Measurements from ENCODE around the gene FGF2. TPM values are rescaled to one million over a fixed set of nuclear protein-coding genes. Genes with fewer than 3 reads are reported as not detected.

FGF2 gene
- polyA plus RNA-seq, 1 of the 3 experiments (the other 2 are of a cell fraction), result 11.1 TPM

GRCh38 chr4:122777846-122778673 is 48.6 kb upstream of the FGF2 start (continued):
- TF ChIP-seq, protein P1, sequence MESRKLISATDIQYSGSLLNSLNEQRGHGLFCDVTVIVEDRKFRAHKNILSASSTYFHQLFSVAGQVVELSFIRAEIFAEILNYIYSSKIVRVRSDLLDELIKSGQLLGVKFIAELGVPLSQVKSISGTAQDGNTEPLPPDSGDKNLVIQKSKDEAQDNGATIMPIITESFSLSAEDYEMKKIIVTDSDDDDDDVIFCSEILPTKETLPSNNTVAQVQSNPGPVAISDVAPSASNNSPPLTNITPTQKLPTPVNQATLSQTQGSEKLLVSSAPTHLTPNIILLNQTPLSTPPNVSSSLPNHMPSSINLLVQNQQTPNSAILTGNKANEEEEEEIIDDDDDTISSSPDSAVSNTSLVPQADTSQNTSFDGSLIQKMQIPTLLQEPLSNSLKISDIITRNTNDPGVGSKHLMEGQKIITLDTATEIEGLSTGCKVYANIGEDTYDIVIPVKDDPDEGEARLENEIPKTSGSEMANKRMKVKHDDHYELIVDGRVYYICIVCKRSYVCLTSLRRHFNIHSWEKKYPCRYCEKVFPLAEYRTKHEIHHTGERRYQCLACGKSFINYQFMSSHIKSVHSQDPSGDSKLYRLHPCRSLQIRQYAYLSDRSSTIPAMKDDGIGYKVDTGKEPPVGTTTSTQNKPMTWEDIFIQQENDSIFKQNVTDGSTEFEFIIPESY (IDR thresholded peaks at IDR 0.05; ENCODE audit: borderline replicate concordance, low read depth), result no peak
- TF ChIP-seq NRF1 (IDR thresholded peaks at IDR 0.05; ENCODE audit: low read depth, low read length) (no peak), TEAD4 (IDR thresholded peaks at IDR 0.05; ENCODE audit: borderline replicate concordance, insufficient read depth) (peak; percentile 53; the same call in 1 of the 2 replicates), FOXJ3 (CRISPR knock-in tag; IDR thresholded peaks at IDR 0.05) (no peak), RFX5 (IDR thresholded peaks at IDR 0.05; ENCODE audit: low read length) (no peak), RCOR1 (IDR thresholded peaks at IDR 0.05; ENCODE audit: low read length) (no peak), FOSL2 (IDR thresholded peaks at IDR 0.05; ENCODE audit: borderline replicate concordance, low read depth) (peak; percentile 48; the same call in 1 of the 2 replicates), EZH2phosphoT487 (IDR thresholded peaks at IDR 0.05; ENCODE audit: borderline replicate concordance, low read depth) (no peak), RAD21 (IDR thresholded peaks at IDR 0.05; ENCODE audit: low read length) (no peak)
- TF ChIP-seq, protein P2, sequence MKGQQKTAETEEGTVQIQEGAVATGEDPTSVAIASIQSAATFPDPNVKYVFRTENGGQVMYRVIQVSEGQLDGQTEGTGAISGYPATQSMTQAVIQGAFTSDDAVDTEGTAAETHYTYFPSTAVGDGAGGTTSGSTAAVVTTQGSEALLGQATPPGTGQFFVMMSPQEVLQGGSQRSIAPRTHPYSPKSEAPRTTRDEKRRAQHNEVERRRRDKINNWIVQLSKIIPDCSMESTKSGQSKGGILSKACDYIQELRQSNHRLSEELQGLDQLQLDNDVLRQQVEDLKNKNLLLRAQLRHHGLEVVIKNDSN (IDR thresholded peaks at IDR 0.05; ENCODE audit: borderline replicate concordance, low read depth), result no peak

GRCh38 chr4:122781486-122781885 is 45.1 kb upstream of the FGF2 start:
- Histone ChIP-seq H3K9ac (no peak overlapping the region), H3K79me2 (ENCODE audit: insufficient read depth) (no peaks in the 10 kb centered on the region), H3K27me3 (ENCODE audit: insufficient read depth) (no peaks in the 10 kb centered on the region), H3K9me2 (no peaks in the 10 kb centered on the region), H3F3A (replicated peaks; ENCODE audit: insufficient read depth) (peaks cover 43% of the 10 kb centered on the region), H3K4me1 (ENCODE audit: control insufficient read depth in 1 of 2, insufficient read depth in 2 of 2, low read depth in 1 of 2, low read length in 1 of 2) (peaks cover 5 to 28% of the 10 kb centered on the region in 2 experiments), H3K9me3 (no peaks in the 10 kb centered on the region), H2AFZ (ENCODE audit: low read depth) (0 out of 2 replicates have a peak overlapping the region, but pooled peaks have one; percentile 32), H4K20me1 (ENCODE audit: insufficient read depth) (no peaks in the 10 kb centered on the region), H3K4me2 (no peak overlapping the region), H3K4me3 (ENCODE audit: low read depth in 2 of 2, low read length in 1 of 2) (no peak overlapping the region), H3K27ac (ENCODE audit: low read depth in 2 of 2, low read length in 1 of 2) (peak overlapping the region; percentile 0 to 79; a peak in 1 of 4 replicates), H3K36me3 (replicated peaks in 1 of 2; ENCODE audit: control insufficient read depth in 1 of 2, insufficient read depth in 2 of 2, low read length in 1 of 2) (no peaks in the 10 kb centered on the region)
- ChIA-PET POLR2A (no interaction called here), CTCF (interaction anchor here (1.4 kb wide), 1 partner anchor 49 kb away, joined by 3 read pairs; the partner anchor contains the start of gene BBS12)
- DNase-seq, result no peak
- no peak for TF ChIP-seq NFIC (IDR thresholded peaks at IDR 0.05; ENCODE audit: borderline replicate concordance)
- no peak for TF ChIP-seq REST (IDR thresholded peaks at IDR 0.05; ENCODE audit: low read depth, low read length)
- TF ChIP-seq USF2 (IDR thresholded peaks at IDR 0.05; ENCODE audit: borderline replicate concordance, low read depth, low read length), result no peak
- TF ChIP-seq MEF2A (IDR thresholded peaks at IDR 0.05; ENCODE audit: borderline replicate concordance, low read depth), result no peak
- WGBS (ENCODE audit: low lambda C conversion rate), result 96% methylated on average over 2 of the region's 2 CpGs

Measured in SK-N-SH (cell line).